Activated CD8-positive, alpha-beta memory T cell treated with anti-CD3 and anti-CD28 coated beads for 48 hours (primary cell): ENCODE measurements around the gene CWC25.
A peak's percentile ranks its signal among the peaks of the same experiment; 100 is the strongest.

ENCODE experiments used
- DNase-seq, 3 experiments: peaks; one replicate each; pipeline ENCODE4 v3.0.0-alpha.2; 2020; ENCODE audit warnings: low read depth in 2 of 3, low spot score in 2 of 3

The CWC25 gene

GRCh38 chr17:38853292-38854219 lies 28.4 kb upstream of the CWC25 start, which contains the start of gene RPL23:
Gene RPL23, minus strand, starts transcription at chr17:38853721. Its CDS starts 11 bp downstream, at chr17:38853710.
- DNase-seq: peak; percentile 62 to 74 (median 70)

- DNase-seq: no peak
Observed at GRCh38 chr17:38852771-38853291, 27.7 kb upstream of the CWC25 start.

GRCh38 chr17:38851434-38851833 lies 26.3 kb upstream of the CWC25 start:
- DNase-seq: no peak

GRCh38 chr17:38850374-38850773 lies 25.3 kb upstream of the CWC25 start:
- DNase-seq: no peak

GRCh38 chr17:38848939-38849605 lies 24.0 kb upstream of the CWC25 start:
- DNase-seq: no peak

GRCh38 chr17:38848557-38848891 lies 23.4 kb upstream of the CWC25 start:
- no peak for DNase-seq

GRCh38 chr17:38844261-38844757 lies 19.2 kb upstream of the CWC25 start:
- no peak for DNase-seq

- no peak for DNase-seq
Observed at GRCh38 chr17:38825762-38826247, 684 bp upstream of the CWC25 start.

- no peak for DNase-seq
Observed at GRCh38 chr17:38815576-38816193, 9.4 kb downstream of the CWC25 start.

- no peak for DNase-seq
Observed at GRCh38 chr17:38809828-38810227, 15.3 kb downstream of the CWC25 start.

- DNase-seq: no peak
Observed at GRCh38 chr17:38800237-38800760, 24.8 kb downstream of the CWC25 start.

- DNase-seq: peak; percentile 68 to 81 (median 81)
Observed at GRCh38 chr17:38799501-38800236, 25.5 kb downstream of the CWC25 start, which contains the start of gene PIP4K2B. Gene PIP4K2B, minus strand, starts transcription at chr17:38799556. Its CDS starts 132 bp downstream, at chr17:38799424.

- peak in 2 of 3 experiments; percentile 7 to 20 for DNase-seq
Observed at GRCh38 chr17:38798614-38799500, 26.3 kb downstream of the CWC25 start.

- DNase-seq: no peak
Observed at GRCh38 chr17:38797828-38798227, 27.3 kb downstream of the CWC25 start.

GRCh38 chr17:38797158-38797490 lies 28.0 kb downstream of the CWC25 start:
- DNase-seq: no peak

GRCh38 chr17:38796451-38797157 lies 28.5 kb downstream of the CWC25 start:
- DNase-seq: no peak

GRCh38 chr17:38794221-38794620 lies 30.9 kb downstream of the CWC25 start:
- no peak for DNase-seq

- DNase-seq: no peak
Observed at GRCh38 chr17:38791162-38791561, 34.0 kb downstream of the CWC25 start.
